Right renal cortex interstitium (tissue), 3 donors: Measurements from ENCODE around the gene CORO2B. TPM values are rescaled to one million over a fixed set of nuclear protein-coding genes. Genes with fewer than 3 reads are reported as not detected.
"Not testable (repeated sequence)": the region's sequence is repeated elsewhere in the genome, so short reads cannot be mapped to it uniquely, and the experiment has no call there.

Experiments
- DNase-seq, 3 donors: peaks; one replicate each; pipeline ENCODE4 v3.0.0-alpha.2; 2013; ENCODE audit warnings: low read depth in 3 of 3, low spot score in 2 of 3
- polyA plus RNA-seq, 3 donors: library from polyadenylated mRNA; unstranded; fragments of 120-200 nt; gene quantifications; one replicate each; pipeline ENCODE4 v1.2.1, GENCODE V29; 2013; ENCODE audit not compliant: insufficient read length in 3 of 3

CORO2B gene
- polyA plus RNA-seq, 3 donors, result 20.4 to 23.5 (median 23.5) TPM

DNA sequence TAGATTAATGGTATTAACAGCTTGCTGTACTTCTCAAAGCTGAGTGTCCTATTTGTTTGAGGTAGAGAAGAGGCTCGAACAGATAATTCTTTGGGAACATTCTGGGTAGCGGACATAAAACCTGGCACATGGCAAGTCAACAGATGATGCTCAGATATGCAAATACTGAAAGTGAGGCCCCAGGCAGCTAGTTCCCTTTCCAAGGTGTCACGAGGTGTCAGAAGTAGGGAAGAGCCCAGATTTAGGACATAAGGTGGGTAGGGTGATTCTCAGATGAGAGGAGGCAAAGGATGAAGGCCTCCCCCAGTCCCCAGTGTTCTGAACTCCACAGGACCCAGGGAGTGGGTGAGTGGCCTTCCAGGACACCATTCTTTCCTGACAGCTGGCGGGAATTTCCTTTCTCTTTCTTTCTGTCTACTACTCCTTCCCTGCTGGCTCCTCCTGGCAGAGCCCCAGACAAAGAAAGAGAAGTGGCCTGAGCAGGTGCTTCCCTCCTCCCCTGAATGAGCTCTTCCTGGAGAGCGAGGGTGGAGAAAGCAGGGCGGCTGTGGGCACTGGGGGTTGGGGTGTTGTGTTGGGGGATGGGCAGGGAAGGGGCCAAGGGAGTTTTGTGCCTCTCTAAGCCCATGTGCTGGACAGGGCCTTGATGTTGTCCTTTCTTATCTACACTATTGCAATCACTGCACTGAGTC lies 87.5 kb downstream of the CORO2B start:
- DNase-seq, result no peak

DNA sequence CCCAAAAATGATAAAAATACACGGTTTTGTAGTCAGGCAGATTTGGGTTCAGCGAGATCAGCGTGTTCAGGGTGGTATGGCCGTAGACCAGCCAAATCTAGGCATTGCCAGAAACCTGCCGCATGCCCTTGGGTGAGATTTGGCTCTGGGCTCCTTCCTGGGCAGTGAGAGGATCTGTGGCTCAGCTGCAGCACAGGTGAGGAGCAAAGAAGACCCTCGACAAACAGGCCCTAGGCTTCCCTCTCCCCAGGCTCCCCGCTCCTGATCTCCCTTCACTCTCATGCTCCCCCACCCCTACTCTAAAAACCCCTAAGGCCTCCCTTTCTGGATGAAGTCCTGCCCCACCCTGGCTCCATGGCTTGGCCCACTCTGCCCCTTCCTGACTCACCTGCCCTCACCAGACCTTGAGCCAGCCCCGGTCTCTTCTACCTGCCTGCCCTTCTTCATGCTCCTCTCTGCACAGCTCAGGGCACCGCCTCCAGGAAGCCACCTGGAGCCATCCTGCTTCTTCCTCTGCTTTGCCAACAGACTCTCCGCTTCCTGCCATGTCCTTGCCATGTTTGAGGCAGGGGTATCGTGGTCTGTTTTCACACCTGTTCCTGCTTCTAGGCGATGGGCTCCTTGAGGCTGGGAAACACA lies 88.1 kb downstream of the CORO2B start:
- DNase-seq, result no peak

DNA sequence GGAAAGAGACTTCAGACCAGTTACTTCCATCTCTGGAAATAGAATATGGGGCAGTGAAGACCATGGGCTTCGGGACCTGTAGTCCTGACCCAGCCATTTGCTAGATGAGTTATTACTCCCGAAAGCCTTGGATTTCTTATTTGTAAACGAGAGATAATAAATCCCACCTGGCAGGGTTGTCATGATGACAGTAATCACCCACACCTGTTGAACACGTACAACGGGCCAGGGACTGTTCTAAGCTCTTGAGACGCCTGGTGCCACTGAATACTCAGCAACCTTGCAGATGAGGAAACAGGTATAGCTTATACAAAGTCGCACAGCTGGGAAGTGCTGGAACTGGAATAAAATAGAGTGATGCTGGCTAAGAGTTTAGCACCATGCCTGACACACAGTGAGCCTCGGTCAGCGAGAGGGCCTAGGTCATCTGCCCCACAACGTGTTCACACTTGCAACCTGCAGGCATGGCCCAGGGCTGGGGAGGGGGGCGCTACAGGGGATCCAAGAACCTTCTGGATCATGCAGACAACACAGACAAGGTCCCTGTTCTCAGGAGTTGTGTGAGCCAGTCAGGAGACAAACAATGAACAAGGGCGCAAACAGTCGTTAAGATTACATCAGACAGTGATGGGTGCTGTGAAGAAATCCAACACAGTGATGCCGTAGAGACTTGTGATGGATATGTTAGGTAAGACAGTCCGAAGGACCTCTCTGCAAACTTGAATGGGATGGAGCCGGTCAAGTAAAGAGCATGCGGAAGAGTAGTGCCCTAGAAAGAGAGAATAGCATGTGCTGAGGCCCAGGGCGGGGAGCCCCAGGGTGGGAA lies 89.2 kb downstream of the CORO2B start:
- no peak for DNase-seq

DNA sequence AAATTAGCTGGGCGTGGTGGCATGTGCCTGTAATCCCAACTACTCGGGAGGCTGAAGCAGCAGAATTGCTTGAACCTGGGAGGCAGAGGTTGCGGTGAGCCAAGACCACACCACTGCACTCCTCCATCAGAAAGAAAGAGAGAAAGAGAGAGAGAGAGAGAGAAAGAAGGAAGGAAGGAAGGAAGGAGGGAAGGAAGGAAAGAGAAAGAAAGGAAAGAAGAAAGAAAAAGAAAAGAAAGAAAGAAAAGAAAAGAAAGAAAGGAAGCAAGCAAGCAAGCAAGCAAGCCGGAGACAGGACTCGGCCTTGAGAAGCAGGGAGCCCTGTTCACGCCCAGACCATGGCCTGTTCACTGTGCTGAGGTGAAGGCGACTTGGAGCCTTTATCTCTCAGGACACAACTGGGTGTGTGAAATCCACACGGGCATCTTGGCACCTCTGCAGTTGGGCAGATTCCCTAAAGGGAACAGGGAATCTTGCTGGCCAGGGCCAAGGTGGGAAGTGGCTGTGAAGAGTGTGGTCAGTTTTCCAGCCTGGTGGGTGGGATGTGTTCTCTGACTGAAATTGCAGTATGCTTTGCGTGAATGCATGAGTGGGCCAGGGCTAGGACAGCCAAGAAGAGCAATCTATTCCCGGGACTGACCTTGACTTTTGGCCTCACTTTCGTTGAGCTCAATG lies 90.3 kb downstream of the CORO2B start:
- DNase-seq, result no peak

DNA sequence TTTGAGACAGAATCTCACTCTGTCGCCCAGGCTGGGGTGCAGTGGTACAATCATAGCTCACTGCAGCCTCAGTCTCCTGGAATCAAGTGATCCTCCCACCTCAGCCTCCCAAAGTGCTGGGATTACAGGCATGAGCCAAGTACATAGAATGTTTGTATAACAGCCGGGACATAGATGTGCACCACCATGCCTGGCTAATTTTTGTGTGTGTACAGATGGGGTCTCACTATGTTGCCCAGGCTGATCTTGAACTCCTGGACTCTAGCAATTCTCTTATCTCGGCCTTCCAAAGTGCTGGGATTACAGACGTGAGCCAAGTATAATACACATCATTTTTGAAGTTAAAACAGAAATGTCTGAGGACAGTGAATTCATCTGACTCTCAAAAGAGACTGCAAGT lies 93.5 kb downstream of the CORO2B start:
- DNase-seq, result no peak

DNA sequence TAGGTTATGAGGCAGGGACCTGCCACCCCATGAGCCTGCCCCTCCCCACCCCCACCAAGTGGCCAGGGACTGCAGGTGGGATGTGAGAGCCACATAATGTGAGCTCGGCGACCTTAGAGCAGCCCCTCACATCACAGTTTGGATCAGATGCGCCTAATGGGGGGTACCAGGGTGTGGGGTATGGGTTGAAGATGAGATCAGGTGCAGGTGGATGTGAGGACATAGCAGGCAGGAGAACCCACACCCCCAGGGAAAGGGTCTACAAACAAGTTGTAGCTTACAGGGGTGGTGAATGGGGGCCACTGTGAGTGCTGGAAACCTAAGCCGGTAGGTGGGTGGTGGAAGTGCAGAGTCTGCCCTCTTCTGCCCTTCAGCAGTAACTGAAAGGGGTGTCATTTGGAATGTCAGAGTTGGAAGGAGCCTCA lies 94.0 kb downstream of the CORO2B start:
- DNase-seq, result no peak

DNA sequence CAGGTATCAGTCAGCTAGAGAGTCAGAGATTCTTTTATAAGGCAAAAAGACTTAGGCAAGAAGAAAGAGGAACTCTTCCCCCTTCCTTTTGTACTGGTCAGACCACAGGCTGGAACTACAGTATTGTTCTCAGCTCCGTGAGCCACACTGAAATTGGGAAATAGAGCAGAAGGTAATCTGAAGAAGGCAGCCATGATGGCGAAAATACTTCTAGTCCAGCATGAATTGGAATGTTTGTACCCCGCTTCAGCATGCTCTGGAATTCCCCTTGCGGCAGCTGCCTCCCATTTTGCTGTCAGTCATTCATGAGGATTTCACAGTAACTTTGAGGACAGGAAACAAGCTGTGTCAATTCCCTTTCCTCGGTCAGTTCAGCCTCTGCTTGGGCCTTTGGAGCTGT lies 96.2 kb downstream of the CORO2B start:
- DNase-seq, result no peak

DNA sequence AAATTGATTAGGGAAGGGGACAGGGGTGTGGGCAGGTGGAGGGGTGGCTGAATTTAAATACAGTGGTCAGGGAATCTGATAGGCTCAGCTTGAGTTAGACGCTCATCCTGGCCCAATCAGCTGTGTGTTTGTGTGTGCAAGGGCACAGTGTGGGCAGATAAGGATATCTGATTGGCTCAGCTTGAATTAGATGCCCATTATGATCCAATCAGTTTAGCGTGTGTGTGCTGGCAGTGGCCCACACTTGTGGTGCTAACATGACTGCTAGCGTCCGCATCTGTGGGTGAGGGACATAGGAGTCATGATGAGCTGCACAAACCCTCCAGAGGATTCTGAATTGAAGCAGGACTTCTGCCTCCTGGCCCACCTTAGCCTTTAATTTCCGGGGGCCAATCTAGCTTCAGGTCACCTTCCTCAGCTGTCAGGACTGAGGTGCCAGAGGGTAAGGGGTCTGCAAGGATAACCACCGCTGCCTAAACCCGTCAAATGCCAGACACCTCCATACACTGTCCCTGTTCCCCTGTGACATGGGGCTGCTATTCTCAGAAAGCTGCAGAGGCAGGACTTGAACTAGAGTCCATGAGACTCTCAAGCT lies 97.3 kb downstream of the CORO2B start:
- no peak for DNase-seq

DNA sequence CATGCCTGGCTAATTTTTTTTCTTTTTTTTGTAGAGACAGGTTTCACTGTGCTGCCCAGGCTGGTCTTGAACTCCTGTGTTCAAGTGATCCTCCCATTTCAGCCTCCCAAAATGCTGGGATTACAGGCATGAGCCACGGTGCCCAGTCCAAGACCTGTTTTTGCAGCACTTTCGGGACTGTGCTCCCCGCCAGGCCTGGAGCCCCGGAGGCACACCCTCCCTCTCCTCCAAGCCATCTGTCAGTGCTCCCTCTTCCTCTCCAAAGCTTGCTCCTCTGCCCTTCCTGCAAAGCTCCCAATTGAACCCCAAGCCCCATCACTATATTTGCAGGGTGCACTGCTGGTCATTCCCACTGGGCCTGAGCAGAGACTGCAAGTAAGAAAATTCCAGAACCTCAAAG lies 98.1 kb downstream of the CORO2B start:
- DNase-seq, result no peak

DNA sequence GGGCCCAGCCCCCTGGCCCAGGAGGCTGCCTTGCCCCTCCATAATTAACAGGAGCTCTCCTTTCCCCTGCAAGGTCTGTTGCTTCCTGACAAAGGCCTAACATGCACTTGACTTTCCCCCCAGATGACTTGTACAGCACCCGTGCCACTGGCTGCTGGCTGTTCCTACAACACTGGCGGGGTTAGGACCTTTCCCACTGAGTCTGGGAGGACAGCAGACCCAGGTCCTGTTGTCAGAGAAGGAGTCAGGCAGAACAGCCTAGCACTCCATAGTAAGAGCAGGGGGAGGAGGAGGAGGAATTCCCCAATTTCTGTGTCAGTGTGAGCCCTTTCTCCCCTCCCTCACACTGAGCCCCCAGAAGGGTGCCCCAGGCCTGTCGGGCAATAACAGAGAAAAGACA lies 99.2 kb downstream of the CORO2B start:
- DNase-seq, result no peak

DNA sequence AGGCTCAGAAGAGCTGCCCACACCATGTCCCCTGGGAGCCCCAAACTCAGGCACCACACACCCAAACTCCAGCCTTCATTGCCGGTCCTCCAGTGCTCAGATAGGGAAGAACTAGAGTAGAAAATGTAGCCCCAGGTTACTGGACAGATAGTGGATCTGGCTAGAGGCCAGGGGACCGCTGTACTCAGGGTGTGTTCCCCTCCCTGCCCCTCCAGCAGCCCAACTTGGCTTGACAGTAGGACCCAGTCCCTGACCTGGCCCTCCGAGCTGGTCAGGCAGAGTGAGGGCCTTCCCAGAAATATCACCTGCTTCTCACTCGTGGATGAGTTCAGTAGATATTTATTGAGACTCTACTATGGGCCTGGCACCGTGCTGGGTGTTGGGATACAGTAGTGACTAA lies 100.0 kb downstream of the CORO2B start:
- no peak for DNase-seq

DNA sequence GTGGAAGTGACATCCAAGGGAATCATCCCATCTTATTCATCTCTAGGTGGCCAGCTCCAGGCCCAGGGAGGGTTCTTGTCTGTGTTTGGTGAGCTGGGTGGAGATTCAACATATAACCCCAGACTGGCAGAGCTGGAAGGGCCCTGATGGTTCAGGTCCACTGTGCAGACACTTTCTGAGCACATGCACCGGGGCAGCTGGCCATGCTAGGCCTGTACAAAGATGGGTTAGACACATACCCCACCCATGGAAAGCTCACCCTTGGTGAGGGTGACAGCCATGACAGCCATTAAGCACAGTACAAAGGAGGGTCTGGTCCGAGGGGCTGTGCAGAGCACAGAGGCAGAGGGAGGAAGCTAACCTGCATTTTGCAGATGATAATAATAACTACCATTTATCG lies 100.4 kb downstream of the CORO2B start:
- no peak for DNase-seq

DNA sequence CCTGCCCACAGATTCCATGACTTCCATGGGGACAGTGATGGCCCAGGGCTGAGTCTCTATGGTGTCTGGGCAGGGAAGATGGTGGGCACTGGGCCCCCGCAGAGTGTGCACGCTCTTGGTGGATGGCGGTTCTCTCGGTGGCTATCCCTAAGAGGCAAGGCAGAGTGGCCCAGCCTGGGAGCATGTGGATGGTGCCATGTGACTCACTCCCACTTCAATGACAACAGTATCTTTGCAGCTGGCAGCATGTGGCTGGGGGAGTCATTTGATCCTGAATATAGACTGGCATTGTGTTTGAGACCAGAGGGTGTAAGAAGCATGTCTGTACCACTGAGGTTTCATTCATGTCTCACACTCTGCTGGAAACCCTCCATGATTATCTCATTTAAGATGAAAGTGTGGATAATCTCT lies 101.2 kb downstream of the CORO2B start:
- no peak for DNase-seq

DNA sequence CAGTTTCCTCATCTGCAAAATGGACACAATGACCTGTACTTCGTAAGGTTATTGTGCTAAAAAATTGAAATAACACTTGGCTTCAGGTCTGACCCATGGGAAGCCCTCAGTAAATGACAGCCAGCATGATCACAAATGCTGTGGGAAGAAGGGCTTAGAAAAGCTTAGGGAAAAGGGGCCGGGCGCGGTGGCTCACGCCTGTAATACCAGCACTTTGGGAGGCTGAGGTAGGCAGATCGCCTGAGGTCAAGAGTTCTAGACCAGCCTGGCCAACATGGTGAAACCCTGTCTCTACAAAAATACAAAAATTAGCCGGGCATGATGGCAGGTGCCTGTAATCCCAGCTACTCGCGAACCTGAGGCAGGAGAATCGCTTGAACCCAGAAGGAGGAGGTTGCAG lies 102.0 kb downstream of the CORO2B start:
- DNase-seq, result not testable (repeated sequence)

DNA sequence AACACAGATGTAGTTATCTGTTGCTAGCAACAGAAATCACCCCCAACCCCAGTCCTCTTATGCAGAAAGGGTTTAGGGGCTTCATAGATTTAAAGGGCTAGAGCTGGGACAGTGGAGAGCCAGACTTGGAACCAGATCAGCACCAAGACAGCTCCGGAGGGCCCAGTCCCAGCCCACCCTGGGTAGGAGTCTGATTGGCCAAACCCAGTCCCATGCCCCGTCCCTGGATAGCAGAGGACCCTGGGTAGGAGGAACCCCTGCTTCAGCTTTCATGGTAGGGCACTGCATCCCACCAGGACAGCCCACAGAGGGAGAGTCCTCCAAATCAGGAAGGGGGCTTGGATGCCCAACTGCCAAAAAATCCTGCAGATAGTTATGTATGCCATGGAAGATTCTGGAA lies 103.0 kb downstream of the CORO2B start:
- no peak for DNase-seq

DNA sequence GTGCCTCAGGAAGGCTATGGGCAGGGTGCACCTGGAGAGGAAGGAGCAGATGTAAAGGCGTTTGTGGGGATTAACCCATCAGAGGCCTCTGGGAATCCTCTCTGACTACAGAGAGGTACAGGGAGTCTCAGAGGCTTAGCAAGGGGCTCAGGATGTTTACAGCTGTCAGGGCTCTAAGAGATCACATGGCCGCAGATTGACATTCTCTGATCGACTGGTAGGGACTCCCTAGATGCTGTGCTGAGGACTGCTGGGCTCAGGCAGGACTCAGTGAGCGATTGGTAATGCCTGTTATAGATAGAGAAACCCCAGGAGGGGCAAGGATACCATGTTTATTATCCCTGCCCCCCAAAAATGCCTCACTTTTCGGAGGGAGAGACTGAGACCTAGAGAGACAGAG lies 103.5 kb downstream of the CORO2B start:
- no peak for DNase-seq

DNA sequence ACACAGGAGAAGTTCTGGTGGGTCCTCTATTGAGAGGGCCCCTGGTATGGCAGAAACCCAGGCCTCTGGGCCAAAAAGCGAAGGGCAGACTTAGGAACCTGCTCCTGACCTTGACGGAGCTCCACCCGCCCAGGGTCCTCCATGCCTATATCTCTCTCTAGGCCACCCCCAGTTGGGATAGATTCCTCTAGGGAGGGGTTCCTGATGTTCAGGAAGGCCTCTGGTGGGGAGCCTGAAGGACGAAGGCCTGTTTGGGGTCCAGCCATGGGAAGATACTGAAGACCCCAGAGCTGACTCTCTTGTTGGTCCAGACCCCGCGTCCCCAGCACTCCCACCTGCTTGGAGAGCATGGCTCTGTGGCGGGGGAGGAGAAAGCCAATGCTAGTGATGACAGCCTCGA lies 104.2 kb downstream of the CORO2B start:
- DNase-seq, result no peak

DNA sequence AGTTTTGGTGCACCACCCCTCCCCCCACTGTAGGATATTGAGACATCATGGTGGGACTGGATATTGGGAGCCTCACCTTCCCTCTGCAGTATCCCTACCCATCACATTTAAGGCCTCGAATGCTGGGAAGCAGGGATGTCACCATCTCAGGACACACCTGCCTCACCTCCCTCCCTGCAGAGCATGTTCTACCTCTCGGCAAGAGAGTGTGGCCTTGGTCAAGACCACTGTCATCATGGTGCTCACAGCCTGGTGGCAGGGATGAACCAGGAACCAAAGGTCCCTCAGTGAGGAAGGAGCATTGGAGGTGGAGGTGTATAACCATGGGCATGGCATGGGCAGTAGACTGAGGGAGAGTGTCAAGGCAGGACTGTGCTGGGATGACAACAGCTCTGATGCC lies 104.8 kb downstream of the CORO2B start:
- no peak for DNase-seq

DNA sequence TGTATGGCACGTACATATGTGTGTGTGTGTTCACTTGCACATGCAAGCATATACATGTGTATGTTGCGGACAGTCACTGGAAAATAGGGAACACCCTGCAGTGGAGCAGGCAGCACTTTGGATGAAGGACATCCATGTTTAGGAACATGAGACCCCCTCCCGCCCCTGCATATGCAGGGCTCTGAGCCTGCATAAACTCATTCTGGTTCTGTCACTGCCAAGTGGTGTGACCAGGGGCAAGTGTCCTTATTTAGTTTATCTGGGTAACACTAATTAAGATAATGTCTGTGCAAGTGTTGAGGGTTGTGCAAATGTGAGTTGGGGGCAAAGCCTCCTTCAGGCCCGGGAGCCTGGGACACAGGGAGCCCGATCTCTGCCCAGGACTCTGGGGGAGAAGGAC lies 105.7 kb downstream of the CORO2B start:
- DNase-seq, result no peak

DNA sequence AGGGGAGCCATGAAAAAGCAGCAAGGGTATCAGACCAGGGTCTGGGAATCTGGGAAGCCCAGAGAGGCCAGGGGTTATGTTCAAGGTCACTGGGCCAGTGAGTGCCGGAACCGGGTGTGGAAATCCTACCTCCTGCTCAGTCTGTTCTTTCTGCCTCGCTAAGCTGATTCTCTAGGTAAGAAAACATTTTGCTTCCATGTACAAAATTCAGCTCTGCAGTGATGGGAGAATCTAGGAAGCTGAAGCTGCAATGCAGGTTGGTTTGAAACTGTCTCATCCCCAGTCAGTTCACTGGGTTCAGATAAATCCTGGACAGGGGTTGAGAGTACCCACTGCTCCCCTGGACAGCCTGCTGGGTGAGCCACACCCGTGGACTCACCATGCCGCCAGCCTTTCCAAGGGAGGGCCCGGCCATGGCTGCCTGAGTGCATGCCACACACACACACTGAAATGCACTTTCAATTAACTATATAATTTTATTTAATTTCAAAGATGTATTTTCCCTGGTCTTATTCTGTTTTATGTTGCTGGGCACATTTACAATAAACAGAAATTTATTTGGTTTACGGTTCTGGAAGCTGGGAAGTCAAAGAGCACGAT lies 108.4 kb downstream of the CORO2B start:
- no peak for DNase-seq
